OCI-LY7 (cell line): ENCODE measurements around the gene ECI2. TPM values are rescaled to one million over a fixed set of nuclear protein-coding genes. Genes with fewer than 3 reads are reported as not detected.

Source experiments
- BruUV-seq: library from RNA; stranded (reverse); fragments of 400-500 nt; replicated peaks from 2 replicates; lab custom pipeline; 2021; lab: Mats Ljungman, UMichigan
- CTCF ChIA-PET: fragments of 300-600 bp; sonication (Branson Sonifier 250); formaldehyde crosslinking; loops from one replicate; lab custom pipeline; 2022; ENCODE audit warnings: antibody characterized with exemption; ENCODE audit not compliant: unreplicated experiment; lab: Charles Lee
- POLR2A ChIA-PET: fragments of 300-600 bp; sonication (Branson Sonifier 250); formaldehyde crosslinking; loops from one replicate; lab custom pipeline; 2022; ENCODE audit warnings: antibody characterized with exemption; lab: Charles Lee
- DNase-seq: peaks from one replicate; pipeline ENCODE4 v3.0.0-alpha.2; 2015; ENCODE audit warnings: low spot score
- H2AFZ ChIP-seq: fragments of 200-600 bp; sonication (generic), shearing (Covaris generic); 2 replicates; pipeline ENCODE4 v1.6.1; 2014; ENCODE audit warnings: mild to moderate bottlenecking, antibody characterized with exemption, low read length, moderate library complexity
- H3K27ac ChIP-seq: fragments of 200-600 bp; sonication (generic); 2 replicates; pipeline ENCODE4 v1.5.1; 2014; ENCODE audit warnings: mixed run types, low read depth, mild to moderate bottlenecking, moderate library complexity, low read length, inconsistent platforms; ENCODE audit not compliant: poor library complexity, severe bottlenecking
- H3K36me3 ChIP-seq: fragments of 200-600 bp; sonication (generic); 2 replicates; pipeline ENCODE4 v1.6.1; 2014; ENCODE audit warnings: mild to moderate bottlenecking, antibody characterized with exemption, low read length, moderate library complexity, mixed read lengths; ENCODE audit not compliant: insufficient read depth
- H3K4me1 ChIP-seq: fragments of 200-600 bp; sonication (generic); 2 replicates; pipeline ENCODE4 v1.5.1; 2014; ENCODE audit warnings: mild to moderate bottlenecking, low read length; ENCODE audit not compliant: insufficient read depth, poor library complexity, severe bottlenecking
- H3K4me2 ChIP-seq: fragments of 200-600 bp; sonication (generic); 2 replicates; pipeline ENCODE4 v1.6.1; 2014; ENCODE audit warnings: mild to moderate bottlenecking, low read length
- H3K4me3 ChIP-seq: fragments of 200-600 bp; sonication (generic); 2 replicates; pipeline ENCODE4 v1.5.1; 2014; ENCODE audit warnings: mild to moderate bottlenecking, low read depth, low read length; ENCODE audit not compliant: poor library complexity, severe bottlenecking
- H3K79me2 ChIP-seq: fragments of 200-600 bp; sonication (generic); 2 replicates; pipeline ENCODE4 v1.6.1; 2016; ENCODE audit warnings: low read depth, mild to moderate bottlenecking, low read length, moderate library complexity, mixed read lengths; ENCODE audit not compliant: insufficient read depth
- H3K9me2 ChIP-seq: fragments of 200-600 bp; sonication (generic); 2 replicates; pipeline ENCODE4 v1.6.1; 2016; ENCODE audit warnings: mild to moderate bottlenecking, low read length, mixed read lengths; ENCODE audit not compliant: insufficient read depth
- H3K9me3 ChIP-seq: fragments of 200-600 bp; sonication (generic); 2 replicates; pipeline ENCODE4 v1.6.1; 2014; ENCODE audit warnings: mild to moderate bottlenecking, mixed run types, low read length, mixed read lengths
- H4K20me1 ChIP-seq: fragments of 200-600 bp; sonication (generic); 2 replicates; pipeline ENCODE4 v1.6.1; 2014; ENCODE audit warnings: mild to moderate bottlenecking, antibody characterized with exemption, low read length, moderate library complexity, mixed read lengths; ENCODE audit not compliant: insufficient read depth
- EZH2phosphoT487 ChIP-seq: fragments of 200-600 bp; sonication (generic); IDR thresholded peaks from 2 replicates; pipeline ENCODE4 v1.6.1; 2018; ENCODE audit warnings: low read depth, borderline replicate concordance, mild to moderate bottlenecking, mixed run types, antibody characterized with exemption, low read length, moderate library complexity, mixed read lengths
- intact Hi-C: fragments of 100-400 bp; cut with micrococcal nuclease; formaldehyde crosslinking; loops from one replicate; pipeline ENCODE4 v1.10.0; 2022; ENCODE audit not compliant: unreplicated experiment
- total RNA-seq, 2 experiments: library from RNA; depleted of rRNA in 1 of 2; stranded (reverse); fragments of >200 nt in 1 of 2; shearing (Covaris generic) in 1 of 2; gene quantifications; 2 replicates each; pipeline ENCODE4 v1.2.3, GENCODE V29; 2014 to 2022
- TF ChIP-seq, protein P1 (sequence below): fragments of 200-600 bp; sonication (generic); conservative IDR thresholded peaks from 2 replicates; pipeline ENCODE4 v1.5.1; 2014; ENCODE audit warnings: mild to moderate bottlenecking, antibody characterized with exemption, low read length, moderate library complexity, mixed read lengths

ECI2 gene
- total RNA-seq, 2 experiments from 2014 or later, result 49.3 to 50.4 TPM

GRCh38 chr6:4130357-4130987 lies 4.9 kb downstream of the ECI2 start:
- H2AFZ ChIP-seq, result no peak overlapping the region
- POLR2A ChIA-PET, result interaction anchor here (1.3 kb wide), 1 partner anchor 76 kb away, joined by 4 read pairs; no protein-coding TSS in a partner anchor
- H3K36me3 ChIP-seq, result peaks cover 81% of the 10 kb centered on the region
- no TSS peak for BruUV-seq
- TF ChIP-seq EZH2phosphoT487, result no peak
- TF ChIP-seq, protein P1, sequence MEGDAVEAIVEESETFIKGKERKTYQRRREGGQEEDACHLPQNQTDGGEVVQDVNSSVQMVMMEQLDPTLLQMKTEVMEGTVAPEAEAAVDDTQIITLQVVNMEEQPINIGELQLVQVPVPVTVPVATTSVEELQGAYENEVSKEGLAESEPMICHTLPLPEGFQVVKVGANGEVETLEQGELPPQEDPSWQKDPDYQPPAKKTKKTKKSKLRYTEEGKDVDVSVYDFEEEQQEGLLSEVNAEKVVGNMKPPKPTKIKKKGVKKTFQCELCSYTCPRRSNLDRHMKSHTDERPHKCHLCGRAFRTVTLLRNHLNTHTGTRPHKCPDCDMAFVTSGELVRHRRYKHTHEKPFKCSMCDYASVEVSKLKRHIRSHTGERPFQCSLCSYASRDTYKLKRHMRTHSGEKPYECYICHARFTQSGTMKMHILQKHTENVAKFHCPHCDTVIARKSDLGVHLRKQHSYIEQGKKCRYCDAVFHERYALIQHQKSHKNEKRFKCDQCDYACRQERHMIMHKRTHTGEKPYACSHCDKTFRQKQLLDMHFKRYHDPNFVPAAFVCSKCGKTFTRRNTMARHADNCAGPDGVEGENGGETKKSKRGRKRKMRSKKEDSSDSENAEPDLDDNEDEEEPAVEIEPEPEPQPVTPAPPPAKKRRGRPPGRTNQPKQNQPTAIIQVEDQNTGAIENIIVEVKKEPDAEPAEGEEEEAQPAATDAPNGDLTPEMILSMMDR, result no peak
- no peak overlapping the region for H3K27ac ChIP-seq
- peaks cover 26% of the 10 kb centered on the region; the same call in 1 of the 2 replicates for H3K9me3 ChIP-seq
- H3K79me2 ChIP-seq, result peaks cover 14% of the 10 kb centered on the region; the same call in 1 of the 2 replicates
- H4K20me1 ChIP-seq, result no peaks in the 10 kb centered on the region
- intact Hi-C loops, result loop anchor here (10.0 kb wide), 3 partner anchors 654 to 1056 kb away; no protein-coding TSS in a partner anchor
- H3K9me2 ChIP-seq, result no peaks in the 10 kb centered on the region
- DNase-seq, result no peak
- CTCF ChIA-PET, result no interaction called here
- no peak overlapping the region for H3K4me3 ChIP-seq
- peaks cover 9% of the 10 kb centered on the region for H3K4me1 ChIP-seq
- H3K4me2 ChIP-seq, result no peak overlapping the region

GRCh38 chr6:4129446-4129845 lies 5.9 kb downstream of the ECI2 start:
- POLR2A ChIA-PET, result interaction anchor here (1.3 kb wide), 1 partner anchor 75 kb away, joined by 4 read pairs; no protein-coding TSS in a partner anchor
- intact Hi-C loops, result no loop called here

More at GRCh38 chr6:4129446-4129845, 5.9 kb downstream of the ECI2 start:
- H3K9me3 ChIP-seq, result peaks cover 26% of the 10 kb centered on the region; the same call in 1 of the 2 replicates
- H3K4me1 ChIP-seq, result peaks cover 8% of the 10 kb centered on the region
- TF ChIP-seq, protein P1, result no peak
- no peak for TF ChIP-seq EZH2phosphoT487
- no peak overlapping the region for H3K4me3 ChIP-seq
- H3K9me2 ChIP-seq, result no peaks in the 10 kb centered on the region
- no peak overlapping the region for H2AFZ ChIP-seq
- H3K4me2 ChIP-seq, result no peak overlapping the region
- BruUV-seq, result no TSS peak
- DNase-seq, result no peak
- H3K27ac ChIP-seq, result no peak overlapping the region
- CTCF ChIA-PET, result no interaction called here
- H3K79me2 ChIP-seq, result peaks cover 9% of the 10 kb centered on the region; the same call in 1 of the 2 replicates
- H3K36me3 ChIP-seq, result peaks cover 91% of the 10 kb centered on the region
- H4K20me1 ChIP-seq, result no peaks in the 10 kb centered on the region
